ENCODE measurements around the gene ZNG1B. TPM values are rescaled to one million over a fixed set of nuclear protein-coding genes. Genes with fewer than 3 reads are reported as not detected.
A peak's percentile ranks its signal among the peaks of the same experiment; 100 is the strongest.
"Not testable (repeated sequence)": the region's sequence is repeated elsewhere in the genome, so short reads cannot be mapped to it uniquely, and the experiment has no call there.

The ZNG1B gene
- total RNA-seq, 4 donors from 2014 or later = 53.7 to 88.9 (median 64.8) TPM

DNA sequence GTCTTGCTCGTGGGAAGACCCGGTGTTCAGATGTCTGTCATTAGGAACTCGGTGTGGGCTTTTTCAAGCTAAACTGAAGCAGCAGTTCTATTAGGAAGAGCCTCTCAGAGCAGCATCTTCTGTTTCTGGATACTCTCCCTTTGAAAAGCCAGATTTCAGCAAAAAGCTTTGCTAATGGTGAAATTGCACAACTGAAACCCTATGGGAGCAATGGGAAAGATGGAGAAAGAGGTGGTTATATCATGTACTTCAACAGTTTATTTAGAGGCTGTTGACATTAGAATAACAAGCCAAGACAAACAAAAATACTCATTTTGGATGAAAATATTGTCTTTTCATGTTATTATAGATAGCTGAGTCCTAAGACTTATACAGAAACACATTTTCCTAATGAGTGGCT is 91.4 kb downstream of the ZNG1B start:
- H3K4me1 ChIP-seq; H3K27ac ChIP-seq; DNase-seq; H3K27me3 ChIP-seq; H3K4me3 ChIP-seq (replicated peaks in 1 of 3); intact Hi-C loops (cut with DNase I); H3K9me3 ChIP-seq; H3K36me3 ChIP-seq: not testable (repeated sequence)
- 55 to 60% methylated on average over 1 to 3 of the region's 3 CpGs for WGBS, 2 donors

- H3K36me3 ChIP-seq; H3K4me1 ChIP-seq; intact Hi-C loops (cut with DNase I); H3K27me3 ChIP-seq; H3K4me3 ChIP-seq (replicated peaks in 1 of 3); H3K9me3 ChIP-seq; H3K27ac ChIP-seq; DNase-seq: not testable (repeated sequence)
- WGBS, 2 donors = no CpG with 5 or more reads among the region's 4 CpGs
These were observed 95.5 kb downstream of the ZNG1B start for GRCh38 chr2:113532991-113533390.

GRCh38 chr2:113536573-113536972 is 99.1 kb downstream of the ZNG1B start:
- H3K36me3 ChIP-seq; H3K4me1 ChIP-seq; intact Hi-C loops (cut with DNase I); H3K9me3 ChIP-seq; H3K4me3 ChIP-seq (replicated peaks in 1 of 3); DNase-seq; H3K27me3 ChIP-seq; H3K27ac ChIP-seq: not testable (repeated sequence)
- 74 to 79% methylated on average over 6 of the region's 6 CpGs for WGBS, 2 donors

GRCh38 chr2:113540834-113541203 is 103.3 kb downstream of the ZNG1B start:
- H3K36me3 ChIP-seq; H3K9me3 ChIP-seq; H3K27ac ChIP-seq; intact Hi-C loops (cut with DNase I); DNase-seq; H3K27me3 ChIP-seq; H3K4me1 ChIP-seq; H3K4me3 ChIP-seq (replicated peaks in 1 of 3): not testable (repeated sequence)
- 52 to 53% methylated on average over 5 of the region's 5 CpGs for WGBS, 2 donors

GRCh38 chr2:113541204-113541975 is 103.9 kb downstream of the ZNG1B start:
- H3K27me3 ChIP-seq; H3K36me3 ChIP-seq; intact Hi-C loops (cut with DNase I); H3K4me1 ChIP-seq; H3K9me3 ChIP-seq: not testable (repeated sequence)
- DNase-seq = peak; percentile 19 to 23
- Histone ChIP-seq H3K27ac (peak overlapping the region in 1 of 3 donors; percentile 58), H3K4me3 (replicated peaks in 1 of 3) (peak overlapping the region in 2 of 3 donors; percentile 32 to 43)
- whole genome bisulfite sequencing, 2 donors = 3 to 4% methylated on average over 25 to 39 of the region's 71 CpGs

DNA sequence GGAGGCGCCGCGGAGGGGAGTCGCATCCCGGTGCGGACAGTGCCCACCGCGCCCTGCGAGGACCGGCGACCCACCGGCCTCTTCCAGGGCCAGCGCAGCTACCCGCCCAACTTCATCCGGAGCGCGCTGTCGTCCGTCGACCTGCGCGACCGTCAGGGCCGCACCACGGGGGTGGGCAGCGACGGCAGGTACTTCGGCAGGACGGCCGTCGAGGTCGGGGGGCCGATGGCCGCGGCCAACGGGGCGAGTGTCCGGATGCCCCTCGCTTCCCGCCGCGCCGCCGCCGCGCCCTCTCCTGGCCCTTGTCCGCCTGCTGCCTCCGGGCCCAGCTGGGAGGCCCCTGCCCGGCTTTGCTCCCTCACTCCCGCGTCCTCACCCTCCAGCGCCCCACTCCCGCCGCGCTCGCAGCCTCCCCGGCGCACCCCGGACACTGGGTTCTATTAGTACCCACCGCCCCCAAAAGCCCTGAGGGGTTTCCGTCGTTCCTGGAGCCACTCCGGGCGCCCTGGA is 104.5 kb downstream of the ZNG1B start:
- DNase-seq; H3K4me1 ChIP-seq; H3K27me3 ChIP-seq; H3K27ac ChIP-seq; H3K9me3 ChIP-seq; intact Hi-C loops (cut with DNase I); H3K36me3 ChIP-seq: not testable (repeated sequence)
- WGBS, 2 donors = 3 to 10% methylated on average over 14 to 16 of the region's 64 CpGs
- peak overlapping the region in 1 of 3 donors; percentile 43 for H3K4me3 ChIP-seq (replicated peaks in 1 of 3)

DNA sequence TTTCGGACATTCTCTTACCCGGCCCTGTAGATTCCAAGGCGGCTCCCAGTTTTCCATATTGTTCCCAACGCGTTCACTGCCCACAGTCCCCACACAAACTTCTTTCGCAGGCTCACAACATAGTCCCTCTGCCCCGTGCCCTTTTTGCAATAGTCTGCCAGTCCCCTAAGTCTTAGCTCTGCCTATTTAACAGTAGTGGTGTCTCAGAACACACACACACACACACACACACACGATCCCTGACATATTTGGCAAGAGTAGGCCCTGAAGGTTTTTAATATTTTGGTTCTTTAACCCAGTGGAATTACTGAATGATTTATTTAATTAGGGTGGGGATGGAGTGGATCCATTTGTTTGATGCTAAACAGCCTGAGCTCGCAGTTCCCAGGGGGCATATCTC is 105.0 kb downstream of the ZNG1B start:
- H3K27ac ChIP-seq; H3K4me3 ChIP-seq (replicated peaks in 1 of 3); H3K27me3 ChIP-seq; DNase-seq; H3K9me3 ChIP-seq; intact Hi-C loops (cut with DNase I); H3K36me3 ChIP-seq; H3K4me1 ChIP-seq: not testable (repeated sequence)
- WGBS, 2 donors = 0 to 38% methylated on average over 1 to 6 of the region's 9 CpGs

Other genes starting within 250 kb of the ZNG1B start
- gene PAX8, start 158.8 kb upstream of the ZNG1B start, total RNA-seq = 1,000 to 10,000 TPM; 1,318 to 2,156 (median 1,767) TPM
- 1 to 10 TPM in 1 of 4 donors, under 1 TPM in 1, not detected in 2; 0.33 to 2.0 TPM for gene FOXD4L1, start 61.0 kb downstream of the ZNG1B start, total RNA-seq
- gene RABL2A, start 189.6 kb downstream of the ZNG1B start, total RNA-seq = 10 to 100 TPM; 18.1 to 40.8 (median 27.2) TPM